ENCODE measurements around the gene CDK1. TPM values are rescaled to one million over a fixed set of nuclear protein-coding genes. Genes with fewer than 3 reads are reported as not detected.
A peak's percentile ranks its signal among the peaks of the same experiment; 100 is the strongest.

CDK1 gene
- total RNA-seq, 1 experiment from 2014 or later = 98.9 TPM

DNA sequence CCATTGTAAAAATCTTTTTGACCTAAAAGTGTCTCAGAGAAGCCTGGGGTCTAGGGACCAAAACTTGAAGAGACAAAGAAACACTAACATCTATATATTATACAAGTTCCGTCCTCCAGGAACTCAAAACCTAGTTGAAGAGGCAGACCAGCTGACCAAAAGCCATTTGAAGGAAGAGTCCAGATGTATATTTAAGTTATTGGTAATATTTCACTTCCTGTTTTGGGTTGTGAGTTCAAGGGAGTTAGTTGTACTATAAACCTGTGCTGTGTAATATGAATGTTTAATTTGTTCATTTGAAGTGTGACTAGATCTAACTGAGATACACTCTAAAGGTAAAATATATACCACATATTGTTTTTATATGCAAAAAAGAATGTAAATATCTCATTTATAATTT, 45.0 kb downstream of the CDK1 start:
- ATAC-seq (no peak), DNase-seq (ENCODE audit: low spot score) (no peak)
- peaks cover 15% of the 10 kb centered on the region for H3K4me1 Mint-ChIP-seq
- POLR2A ChIA-PET = no interaction called here
- H3K27ac Mint-ChIP-seq = no peak overlapping the region; the same call in 1 of the 2 replicates
- TF ChIP-seq MXD4 (CRISPR knock-in tag; IDR thresholded peaks at IDR 0.05; ENCODE audit: borderline replicate concordance) = no peak
- TF ChIP-seq FOXP1 (CRISPR knock-in tag; IDR thresholded peaks at IDR 0.05; ENCODE audit: borderline replicate concordance) = no peak
- no peak for TF ChIP-seq ZNF219 (CRISPR knock-in tag; IDR thresholded peaks at IDR 0.05; ENCODE audit: borderline replicate concordance)
- no peak for TF ChIP-seq TCF7 (CRISPR knock-in tag; IDR thresholded peaks at IDR 0.05; ENCODE audit: low read depth)
- TF ChIP-seq JAZF1 (CRISPR knock-in tag; IDR thresholded peaks at IDR 0.05) = no peak
- no peak for TF ChIP-seq MAX (CRISPR knock-in tag; IDR thresholded peaks at IDR 0.05)
- TF ChIP-seq ZNF425 (CRISPR knock-in tag; conservative IDR thresholded peaks at IDR 0.05) = no peak
- no peaks in the 10 kb centered on the region for H3K36me3 Mint-ChIP-seq
- no peaks in the 10 kb centered on the region for H3K27me3 Mint-ChIP-seq (ENCODE audit: low read depth)
- no peak overlapping the region for H3K4me3 Mint-ChIP-seq
- H3K9me3 Mint-ChIP-seq = no peaks in the 10 kb centered on the region
- CTCF ChIA-PET = no interaction called here

GRCh38 chr10:60825520-60825919, 47.2 kb downstream of the CDK1 start:
- Mint-ChIP-seq H3K4me3 (no peak overlapping the region), H3K27me3 (ENCODE audit: low read depth) (no peaks in the 10 kb centered on the region), H3K4me1 (peaks cover 14% of the 10 kb centered on the region), H3K9me3 (no peaks in the 10 kb centered on the region), H3K27ac (no peak overlapping the region), H3K36me3 (no peaks in the 10 kb centered on the region)
- ChIA-PET POLR2A (no interaction called here), CTCF (interaction anchor here (0.5 kb wide), 1 partner anchor 184 kb away, joined by 4 read pairs; no protein-coding TSS in a partner anchor)
- ATAC-seq = no peak
- no peak for DNase-seq (ENCODE audit: low spot score)
- TF ChIP-seq, protein P1, sequence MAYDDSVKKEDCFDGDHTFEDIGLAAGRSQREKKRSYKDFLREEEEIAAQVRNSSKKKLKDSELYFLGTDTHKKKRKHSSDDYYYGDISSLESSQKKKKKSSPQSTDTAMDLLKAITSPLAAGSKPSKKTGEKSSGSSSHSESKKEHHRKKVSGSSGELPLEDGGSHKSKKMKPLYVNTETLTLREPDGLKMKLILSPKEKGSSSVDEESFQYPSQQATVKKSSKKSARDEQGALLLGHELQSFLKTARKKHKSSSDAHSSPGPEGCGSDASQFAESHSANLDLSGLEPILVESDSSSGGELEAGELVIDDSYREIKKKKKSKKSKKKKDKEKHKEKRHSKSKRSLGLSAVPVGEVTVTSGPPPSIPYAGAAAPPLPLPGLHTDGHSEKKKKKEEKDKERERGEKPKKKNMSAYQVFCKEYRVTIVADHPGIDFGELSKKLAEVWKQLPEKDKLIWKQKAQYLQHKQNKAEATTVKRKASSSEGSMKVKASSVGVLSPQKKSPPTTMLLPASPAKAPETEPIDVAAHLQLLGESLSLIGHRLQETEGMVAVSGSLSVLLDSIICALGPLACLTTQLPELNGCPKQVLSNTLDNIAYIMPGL (CRISPR knock-in tag; IDR thresholded peaks at IDR 0.05) = no peak
- TF ChIP-seq FOXP4 (CRISPR knock-in tag; IDR thresholded peaks at IDR 0.05) = no peak
- TF ChIP-seq ZNF423 (CRISPR knock-in tag; IDR thresholded peaks at IDR 0.05) = no peak

DNA sequence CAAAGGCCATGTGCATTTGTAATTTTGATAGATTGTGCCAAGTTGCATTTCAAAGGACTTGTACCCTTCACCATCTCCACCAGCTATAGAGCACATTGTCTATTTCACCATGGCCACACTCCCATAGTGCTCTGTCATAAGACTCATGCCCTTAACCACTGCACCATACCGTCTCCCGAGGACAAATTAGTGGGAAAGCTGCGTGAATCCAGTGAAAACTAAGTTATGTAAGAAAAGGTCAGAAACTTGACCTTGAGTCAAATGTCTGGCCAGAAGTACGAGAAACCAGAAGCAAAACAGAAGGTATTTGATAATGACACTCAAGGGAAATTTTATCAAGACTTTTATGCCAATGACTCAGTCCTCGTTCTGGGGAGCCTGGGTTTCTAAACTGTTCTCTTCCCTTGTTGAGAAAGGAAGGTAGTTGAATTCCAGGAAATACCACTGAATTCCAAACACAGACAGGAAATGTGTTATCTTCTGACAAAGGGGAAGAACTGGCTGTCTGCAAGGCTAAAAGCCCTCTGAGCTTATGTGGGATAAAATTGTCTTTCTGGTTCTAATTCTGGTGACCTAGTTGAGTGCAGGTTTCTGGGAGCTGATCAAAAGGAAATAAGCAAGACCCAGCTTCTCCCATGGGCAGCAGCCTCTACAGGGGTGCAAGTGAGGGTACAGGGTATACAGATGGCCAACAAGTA, 49.7 kb downstream of the CDK1 start:
- POLR2A ChIA-PET = no interaction called here
- CTCF ChIA-PET = no interaction called here
- H3K9me3 Mint-ChIP-seq = no peaks in the 10 kb centered on the region
- DNase-seq (ENCODE audit: low spot score) = no peak
- H3K27me3 Mint-ChIP-seq (ENCODE audit: low read depth) = no peaks in the 10 kb centered on the region
- peaks cover 13% of the 10 kb centered on the region for H3K4me1 Mint-ChIP-seq
- no peak overlapping the region for H3K4me3 Mint-ChIP-seq
- H3K36me3 Mint-ChIP-seq = no peaks in the 10 kb centered on the region
- H3K27ac Mint-ChIP-seq = peak overlapping the region; percentile 81
- ATAC-seq = peak; percentile 43; the same call in 1 of the 2 replicates
- no peak for TF ChIP-seq RORB (CRISPR knock-in tag; IDR thresholded peaks at IDR 0.05)
- TF ChIP-seq, protein P2, sequence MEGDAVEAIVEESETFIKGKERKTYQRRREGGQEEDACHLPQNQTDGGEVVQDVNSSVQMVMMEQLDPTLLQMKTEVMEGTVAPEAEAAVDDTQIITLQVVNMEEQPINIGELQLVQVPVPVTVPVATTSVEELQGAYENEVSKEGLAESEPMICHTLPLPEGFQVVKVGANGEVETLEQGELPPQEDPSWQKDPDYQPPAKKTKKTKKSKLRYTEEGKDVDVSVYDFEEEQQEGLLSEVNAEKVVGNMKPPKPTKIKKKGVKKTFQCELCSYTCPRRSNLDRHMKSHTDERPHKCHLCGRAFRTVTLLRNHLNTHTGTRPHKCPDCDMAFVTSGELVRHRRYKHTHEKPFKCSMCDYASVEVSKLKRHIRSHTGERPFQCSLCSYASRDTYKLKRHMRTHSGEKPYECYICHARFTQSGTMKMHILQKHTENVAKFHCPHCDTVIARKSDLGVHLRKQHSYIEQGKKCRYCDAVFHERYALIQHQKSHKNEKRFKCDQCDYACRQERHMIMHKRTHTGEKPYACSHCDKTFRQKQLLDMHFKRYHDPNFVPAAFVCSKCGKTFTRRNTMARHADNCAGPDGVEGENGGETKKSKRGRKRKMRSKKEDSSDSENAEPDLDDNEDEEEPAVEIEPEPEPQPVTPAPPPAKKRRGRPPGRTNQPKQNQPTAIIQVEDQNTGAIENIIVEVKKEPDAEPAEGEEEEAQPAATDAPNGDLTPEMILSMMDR (IDR thresholded peaks at IDR 0.05) = no peak
- no peak for TF ChIP-seq TCF7 (CRISPR knock-in tag; IDR thresholded peaks at IDR 0.05; ENCODE audit: low read depth)
- no peak for TF ChIP-seq ZNF425 (CRISPR knock-in tag; conservative IDR thresholded peaks at IDR 0.05)
- no peak for TF ChIP-seq ZNF416 (CRISPR knock-in tag; IDR thresholded peaks at IDR 0.05)
- TF ChIP-seq CREM (CRISPR knock-in tag; IDR thresholded peaks at IDR 0.05) = no peak
- TF ChIP-seq, protein P3, sequence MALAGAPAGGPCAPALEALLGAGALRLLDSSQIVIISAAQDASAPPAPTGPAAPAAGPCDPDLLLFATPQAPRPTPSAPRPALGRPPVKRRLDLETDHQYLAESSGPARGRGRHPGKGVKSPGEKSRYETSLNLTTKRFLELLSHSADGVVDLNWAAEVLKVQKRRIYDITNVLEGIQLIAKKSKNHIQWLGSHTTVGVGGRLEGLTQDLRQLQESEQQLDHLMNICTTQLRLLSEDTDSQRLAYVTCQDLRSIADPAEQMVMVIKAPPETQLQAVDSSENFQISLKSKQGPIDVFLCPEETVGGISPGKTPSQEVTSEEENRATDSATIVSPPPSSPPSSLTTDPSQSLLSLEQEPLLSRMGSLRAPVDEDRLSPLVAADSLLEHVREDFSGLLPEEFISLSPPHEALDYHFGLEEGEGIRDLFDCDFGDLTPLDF (CRISPR knock-in tag; IDR thresholded peaks at IDR 0.05) = no peak
- no peak for TF ChIP-seq ZNF281 (CRISPR knock-in tag; IDR thresholded peaks at IDR 0.05)

Measured in WTC11 (cell line).